Neural crest cell (in vitro differentiated cells): ENCODE measurements around the gene HERC5. TPM values are rescaled to one million over a fixed set of nuclear protein-coding genes. Genes with fewer than 3 reads are reported as not detected.

Experiments
- DNase-seq: peaks from one replicate; pipeline ENCODE4 v3.0.0; 2021; ENCODE audit warnings: low read depth, mixed read lengths, low spot score
- H3K27ac Mint-ChIP-seq: one replicate; pipeline ENCODE4 v1.8.0; 2021; ENCODE audit warnings: mild to moderate bottlenecking, mixed read lengths; ENCODE audit not compliant: unreplicated experiment
- H3K27me3 Mint-ChIP-seq: 2 replicates; pipeline ENCODE4 v1.8.0; 2021; ENCODE audit warnings: low read depth, mild to moderate bottlenecking, mixed read lengths
- H3K36me3 Mint-ChIP-seq: 2 replicates; pipeline ENCODE4 v1.8.0; 2021; ENCODE audit warnings: low read depth, mild to moderate bottlenecking, mixed read lengths
- H3K4me1 Mint-ChIP-seq: 2 replicates; pipeline ENCODE4 v1.8.0; 2021; ENCODE audit warnings: mixed read lengths
- H3K4me3 Mint-ChIP-seq: one replicate; pipeline ENCODE4 v1.8.0; 2021; ENCODE audit warnings: mild to moderate bottlenecking, mixed read lengths
- H3K9me3 Mint-ChIP-seq: 2 replicates; pipeline ENCODE4 v1.8.0; 2021; ENCODE audit warnings: mixed read lengths
- total RNA-seq: library from RNA; stranded (reverse); gene quantifications from 2 replicates; pipeline ENCODE4 v1.2.1, GENCODE V29; 2021
- TF ChIP-seq, protein P1 (sequence below): fragments of 200-600 bp; sonication (generic); conservative IDR thresholded peaks from 2 replicates; pipeline ENCODE4 v1.5.0; 2021; ENCODE audit warnings: antibody characterized with exemption, mild to moderate bottlenecking

The HERC5 gene
- total RNA-seq, 1 donor from 2014 or later, result 1.8 TPM

DNA sequence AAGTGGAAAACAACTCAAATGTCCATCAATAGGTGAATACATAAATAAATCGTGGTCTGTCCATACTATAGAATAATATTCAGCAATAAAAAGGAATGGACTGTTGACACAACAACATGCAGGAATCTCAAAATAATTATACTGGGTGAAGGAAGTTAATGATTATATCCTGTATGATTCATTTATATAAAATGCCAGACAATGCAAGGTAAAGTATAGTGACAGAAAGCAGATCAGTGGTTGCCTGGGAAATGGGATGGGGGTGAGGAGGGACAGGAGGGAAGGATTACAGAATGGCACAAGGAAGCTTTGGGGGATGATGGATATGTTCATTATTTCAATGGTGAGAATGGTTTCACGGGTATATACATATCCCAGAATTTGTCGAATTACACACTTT lies 54.3 kb downstream of the HERC5 start:
- no peak overlapping the region for H3K27ac Mint-ChIP-seq
- H3K27me3 Mint-ChIP-seq, result no peaks in the 10 kb centered on the region
- no peaks in the 10 kb centered on the region for H3K36me3 Mint-ChIP-seq
- TF ChIP-seq, protein P1, sequence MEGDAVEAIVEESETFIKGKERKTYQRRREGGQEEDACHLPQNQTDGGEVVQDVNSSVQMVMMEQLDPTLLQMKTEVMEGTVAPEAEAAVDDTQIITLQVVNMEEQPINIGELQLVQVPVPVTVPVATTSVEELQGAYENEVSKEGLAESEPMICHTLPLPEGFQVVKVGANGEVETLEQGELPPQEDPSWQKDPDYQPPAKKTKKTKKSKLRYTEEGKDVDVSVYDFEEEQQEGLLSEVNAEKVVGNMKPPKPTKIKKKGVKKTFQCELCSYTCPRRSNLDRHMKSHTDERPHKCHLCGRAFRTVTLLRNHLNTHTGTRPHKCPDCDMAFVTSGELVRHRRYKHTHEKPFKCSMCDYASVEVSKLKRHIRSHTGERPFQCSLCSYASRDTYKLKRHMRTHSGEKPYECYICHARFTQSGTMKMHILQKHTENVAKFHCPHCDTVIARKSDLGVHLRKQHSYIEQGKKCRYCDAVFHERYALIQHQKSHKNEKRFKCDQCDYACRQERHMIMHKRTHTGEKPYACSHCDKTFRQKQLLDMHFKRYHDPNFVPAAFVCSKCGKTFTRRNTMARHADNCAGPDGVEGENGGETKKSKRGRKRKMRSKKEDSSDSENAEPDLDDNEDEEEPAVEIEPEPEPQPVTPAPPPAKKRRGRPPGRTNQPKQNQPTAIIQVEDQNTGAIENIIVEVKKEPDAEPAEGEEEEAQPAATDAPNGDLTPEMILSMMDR, result no peak
- no peak for DNase-seq
- H3K9me3 Mint-ChIP-seq, result no peaks in the 10 kb centered on the region
- no peak overlapping the region for H3K4me3 Mint-ChIP-seq
- H3K4me1 Mint-ChIP-seq, result no peaks in the 10 kb centered on the region

DNA sequence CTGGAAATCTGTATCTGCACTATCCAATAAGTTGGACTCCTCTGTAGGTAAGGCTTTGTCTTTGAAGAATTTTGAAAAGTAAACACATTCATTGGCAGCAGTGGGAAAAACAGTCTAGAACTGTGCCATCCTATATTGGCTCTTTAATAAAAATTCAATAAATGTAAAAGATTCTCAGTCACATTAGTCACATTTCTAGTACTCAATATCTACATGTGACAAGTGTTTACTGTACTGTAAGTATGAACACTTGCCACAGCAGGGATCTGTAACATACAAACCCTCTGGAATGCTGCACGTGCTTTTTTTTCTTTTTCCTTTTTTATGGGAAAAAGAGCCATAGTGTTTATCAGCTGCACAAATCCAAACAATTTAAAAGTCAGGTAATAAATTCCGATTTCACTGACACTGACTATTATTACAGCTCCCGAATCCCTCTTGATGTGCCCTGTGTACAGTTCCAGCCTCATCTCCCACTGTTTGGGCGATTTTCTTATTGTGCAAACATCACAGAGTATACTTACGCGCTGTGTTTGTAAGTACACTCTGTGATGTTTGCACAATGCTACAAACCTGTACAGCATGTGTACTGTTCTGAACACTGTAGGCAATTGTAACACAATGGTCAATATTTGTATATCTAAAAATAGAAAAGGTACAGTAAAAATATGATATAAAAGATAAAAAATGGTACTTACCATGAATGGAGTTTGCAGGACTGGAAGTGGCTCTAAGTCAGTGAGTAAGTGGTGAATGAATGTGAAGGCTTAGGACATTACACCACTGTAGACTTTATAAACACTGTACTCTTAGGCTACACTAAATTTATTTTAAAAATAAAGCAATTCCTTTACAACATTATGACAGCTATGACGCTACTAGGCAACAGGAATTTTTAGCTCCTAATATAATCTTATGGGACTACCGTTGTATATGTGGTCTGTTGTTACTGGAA lies 57.9 kb downstream of the HERC5 start:
- no peaks in the 10 kb centered on the region for H3K27me3 Mint-ChIP-seq
- no peak overlapping the region for H3K27ac Mint-ChIP-seq
- no peaks in the 10 kb centered on the region for H3K9me3 Mint-ChIP-seq
- H3K36me3 Mint-ChIP-seq, result no peaks in the 10 kb centered on the region
- no peaks in the 10 kb centered on the region for H3K4me1 Mint-ChIP-seq
- no peak for DNase-seq
- no peak overlapping the region for H3K4me3 Mint-ChIP-seq
- TF ChIP-seq, protein P1, result no peak

DNA sequence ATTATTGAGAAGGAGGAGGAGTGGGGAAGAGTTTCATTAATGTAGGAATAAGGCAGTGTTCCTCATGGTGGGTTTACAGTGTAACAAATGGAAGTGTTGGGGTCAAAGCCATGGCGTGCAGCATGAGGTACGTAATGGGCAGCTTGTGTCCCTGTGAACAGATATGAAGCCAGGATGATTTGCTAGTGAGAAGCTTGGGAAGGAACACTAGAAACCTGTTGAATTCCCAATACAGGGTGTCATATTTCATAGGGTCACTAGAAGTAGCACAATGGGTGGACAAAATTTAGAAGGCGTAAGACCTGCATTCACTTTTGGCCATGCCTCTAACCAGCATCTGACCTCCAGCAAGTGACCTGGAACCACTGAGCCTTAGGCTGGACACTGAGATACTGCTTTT lies 59.8 kb downstream of the HERC5 start:
- H3K4me3 Mint-ChIP-seq, result no peak overlapping the region
- no peaks in the 10 kb centered on the region for H3K9me3 Mint-ChIP-seq
- H3K27ac Mint-ChIP-seq, result no peak overlapping the region
- H3K36me3 Mint-ChIP-seq, result peaks cover 5% of the 10 kb centered on the region
- TF ChIP-seq, protein P1, result no peak
- DNase-seq, result no peak
- H3K4me1 Mint-ChIP-seq, result peaks cover 5% of the 10 kb centered on the region
- no peaks in the 10 kb centered on the region for H3K27me3 Mint-ChIP-seq

DNA sequence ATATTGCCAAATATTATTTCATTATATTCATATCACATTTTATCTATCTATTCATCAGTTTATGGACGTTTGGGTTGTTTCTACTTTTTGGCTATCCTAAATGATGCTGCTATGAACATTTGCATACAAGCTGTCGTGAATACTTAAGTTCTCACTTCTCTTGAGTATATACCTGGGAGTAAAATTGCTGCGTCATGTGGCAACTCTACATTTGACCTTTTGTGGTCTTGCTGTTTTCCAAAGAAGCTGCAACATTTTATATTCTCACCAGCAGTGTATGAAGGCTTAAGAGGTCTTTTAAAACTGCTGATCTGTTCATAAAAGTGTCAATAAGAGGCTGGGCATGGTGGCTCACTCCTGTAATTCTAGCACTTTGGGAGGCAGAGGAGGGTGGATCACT lies 60.9 kb downstream of the HERC5 start:
- Mint-ChIP-seq H3K27me3 (no peaks in the 10 kb centered on the region), H3K27ac (no peak overlapping the region), H3K36me3 (peaks cover 5% of the 10 kb centered on the region), H3K4me1 (peaks cover 15% of the 10 kb centered on the region), H3K4me3 (no peak overlapping the region), H3K9me3 (no peaks in the 10 kb centered on the region)
- TF ChIP-seq, protein P1, result no peak
- no peak for DNase-seq

DNA sequence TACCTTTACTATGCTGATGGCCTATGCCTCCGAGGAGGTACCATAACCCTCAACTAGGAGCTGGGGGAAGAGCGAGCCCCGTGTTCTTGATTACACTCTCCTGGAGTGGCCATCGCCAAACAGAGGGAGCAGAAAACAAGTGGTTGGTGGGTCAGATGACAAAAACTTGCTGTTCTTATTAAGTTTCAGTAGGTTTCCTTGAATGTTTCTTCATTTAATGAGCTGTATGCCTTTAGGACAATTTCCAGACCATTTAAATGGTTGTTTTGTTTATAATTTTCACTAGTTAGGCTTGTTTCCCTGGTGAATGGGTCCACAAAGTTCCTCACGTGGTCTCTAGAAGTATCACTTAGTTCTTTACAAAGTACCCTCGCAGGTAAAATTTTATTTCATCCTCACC lies 62.0 kb downstream of the HERC5 start:
- H3K4me1 Mint-ChIP-seq, result peaks cover 17% of the 10 kb centered on the region

More for the DNA sequence above, 62.0 kb downstream of the HERC5 start:
- H3K36me3 Mint-ChIP-seq, result peaks cover 5% of the 10 kb centered on the region
- peak overlapping the region; percentile 65 for H3K4me3 Mint-ChIP-seq
- H3K27me3 Mint-ChIP-seq, result no peaks in the 10 kb centered on the region
- TF ChIP-seq, protein P1, result no peak
- no peak for DNase-seq
- no peak overlapping the region for H3K27ac Mint-ChIP-seq
- no peaks in the 10 kb centered on the region for H3K9me3 Mint-ChIP-seq
